RPMI7951 (cell line): ENCODE measurements around the gene SETD2. TPM values are rescaled to one million over a fixed set of nuclear protein-coding genes. Genes with fewer than 3 reads are reported as not detected.

Experiments
- DNase-seq: peaks from one replicate; pipeline ENCODE4 v3.0.0-alpha.2; 2012; ENCODE audit warnings: low read depth
- total RNA-seq: library from RNA; depleted of rRNA; stranded (reverse); fragments of >200 nt; shearing (Covaris generic); gene quantifications from 2 replicates; pipeline ENCODE4 v1.2.3, GENCODE V29; 2014

Gene SETD2
- total RNA-seq, 1 experiment from 2014 or later: 21.1 TPM

- DNase-seq: no peak
These were observed 179.1 kb downstream of the SETD2 start for GRCh38 chr3:46984591-46985459.

GRCh38 chr3:46982546-46982945 is 181.4 kb downstream of the SETD2 start:
- no peak for DNase-seq

GRCh38 chr3:46981932-46982471 is 181.9 kb downstream of the SETD2 start:
- DNase-seq: no peak

- no peak for DNase-seq
These were observed 183.9 kb downstream of the SETD2 start for GRCh38 chr3:46979958-46980497.

GRCh38 chr3:46978985-46979944 is 184.6 kb downstream of the SETD2 start, which contains the start of gene NBEAL2:
TSS of gene NBEAL2 (plus strand) at chr3:46979666. CDS start at chr3:46979862, 196 bp downstream.
- DNase-seq: peak; percentile 93

GRCh38 chr3:46978381-46978780 is 185.5 kb downstream of the SETD2 start:
- DNase-seq: no peak

- DNase-seq: no peak
These were observed 186.1 kb downstream of the SETD2 start for GRCh38 chr3:46977811-46978195.

- DNase-seq: peak; percentile 99
These were observed 187.4 kb downstream of the SETD2 start, which contains the start of gene CCDC12 for GRCh38 chr3:46976326-46977190. TSS of gene CCDC12 (minus strand) at chr3:46976745. CDS start at chr3:46976732, 13 bp downstream.

- no peak for DNase-seq
These were observed 189.3 kb downstream of the SETD2 start for GRCh38 chr3:46974421-46975171.

GRCh38 chr3:46972396-46972795 is 191.5 kb downstream of the SETD2 start:
- DNase-seq: no peak

- no peak for DNase-seq
These were observed 192.2 kb downstream of the SETD2 start for GRCh38 chr3:46971742-46972141.

GRCh38 chr3:46971151-46971550 is 192.8 kb downstream of the SETD2 start:
- DNase-seq: no peak

- no peak for DNase-seq
These were observed 193.4 kb downstream of the SETD2 start for GRCh38 chr3:46970391-46971091.

GRCh38 chr3:46968783-46969428 is 195.0 kb downstream of the SETD2 start:
- DNase-seq: no peak

- no peak for DNase-seq
These were observed 197.1 kb downstream of the SETD2 start for GRCh38 chr3:46966811-46967210.
